GM06990 (cell line): ENCODE data around the gene PIK3R1.

Experiments
- DNase-seq: peaks from one replicate; pipeline ENCODE4 v3.0.0-alpha.2; 2011; ENCODE audit not compliant: insufficient read length; ENCODE audit errors: extremely low read depth
- H3K27me3 ChIP-seq: replicated peaks from 2 replicates; pipeline ENCODE4 v1.6.0; 2011; ENCODE audit warnings: low read length; ENCODE audit not compliant: control insufficient read depth, insufficient read depth
- H3K36me3 ChIP-seq: 2 replicates; pipeline ENCODE4 v1.5.1; 2011; ENCODE audit warnings: low read length; ENCODE audit not compliant: control insufficient read depth, insufficient read depth
- H3K4me3 ChIP-seq: replicated peaks from 2 replicates; pipeline ENCODE4 v1.5.1; 2011; ENCODE audit warnings: low read depth, mild to moderate bottlenecking, control low read depth, low read length
- CTCF ChIP-seq: IDR thresholded peaks from 2 replicates; pipeline ENCODE4 v1.5.1; 2011; ENCODE audit warnings: low read length, control low read depth, mild to moderate bottlenecking, inconsistent platforms; ENCODE audit not compliant: insufficient read depth, poor library complexity, severe bottlenecking

PIK3R1 gene

GRCh38 chr5:68335075-68335474, 119.5 kb downstream of the PIK3R1 start:
- no peaks in the 10 kb centered on the region for H3K36me3 ChIP-seq
- no peak overlapping the region for H3K4me3 ChIP-seq
- no peaks in the 10 kb centered on the region for H3K27me3 ChIP-seq
- DNase-seq: no peak
- no peak for TF ChIP-seq CTCF

GRCh38 chr5:68336200-68336599, 120.6 kb downstream of the PIK3R1 start:
- no peak for TF ChIP-seq CTCF
- H3K27me3 ChIP-seq: no peaks in the 10 kb centered on the region
- DNase-seq: no peak
- H3K36me3 ChIP-seq: no peaks in the 10 kb centered on the region
- no peak overlapping the region for H3K4me3 ChIP-seq

DNA sequence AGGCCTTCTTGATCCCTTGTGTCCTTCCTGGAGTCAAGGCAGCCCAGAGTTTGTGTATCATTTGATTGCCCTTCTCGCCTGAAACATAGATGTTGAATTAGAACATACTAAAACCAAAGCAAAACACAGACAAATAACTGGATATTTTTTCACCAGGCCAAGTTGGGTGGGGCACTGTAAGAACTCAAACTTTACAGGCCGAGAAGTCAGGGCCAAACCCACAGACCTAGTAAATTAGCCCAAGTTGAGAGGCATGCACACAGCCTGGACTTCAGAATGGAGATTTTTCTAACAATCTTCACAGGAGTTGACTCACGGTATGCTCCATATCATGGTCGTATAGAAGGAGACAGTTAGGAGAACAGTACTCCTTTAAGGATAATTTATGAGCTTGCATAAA, 121.7 kb downstream of the PIK3R1 start:
- no peak for TF ChIP-seq CTCF
- no peak for DNase-seq

DNA sequence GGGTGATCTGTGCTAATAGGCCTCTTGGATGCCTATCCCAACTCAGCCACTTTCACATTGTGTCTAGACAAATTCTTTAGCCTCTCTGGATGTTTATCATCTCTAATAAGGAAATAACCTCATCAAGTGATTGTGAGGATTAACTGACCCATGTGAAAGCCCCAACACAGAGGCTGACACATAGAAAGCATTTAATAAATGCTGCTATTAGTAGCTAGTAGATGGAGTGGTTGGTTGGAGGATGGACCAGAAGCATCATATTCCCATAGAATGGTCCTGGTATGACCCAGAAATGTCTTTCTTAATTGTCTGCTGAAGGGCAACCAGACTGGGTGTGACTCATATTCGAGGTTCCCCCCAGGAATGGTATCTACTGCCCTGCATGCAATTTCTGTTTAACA, 124.4 kb downstream of the PIK3R1 start:
- no peak overlapping the region for H3K4me3 ChIP-seq
- no peak for DNase-seq
- TF ChIP-seq CTCF: no peak
- no peaks in the 10 kb centered on the region for H3K27me3 ChIP-seq
- no peaks in the 10 kb centered on the region for H3K36me3 ChIP-seq

More for the DNA sequence above, 121.7 kb downstream of the PIK3R1 start:
- no peak overlapping the region for H3K4me3 ChIP-seq
- no peaks in the 10 kb centered on the region for H3K36me3 ChIP-seq
- no peaks in the 10 kb centered on the region for H3K27me3 ChIP-seq

DNA sequence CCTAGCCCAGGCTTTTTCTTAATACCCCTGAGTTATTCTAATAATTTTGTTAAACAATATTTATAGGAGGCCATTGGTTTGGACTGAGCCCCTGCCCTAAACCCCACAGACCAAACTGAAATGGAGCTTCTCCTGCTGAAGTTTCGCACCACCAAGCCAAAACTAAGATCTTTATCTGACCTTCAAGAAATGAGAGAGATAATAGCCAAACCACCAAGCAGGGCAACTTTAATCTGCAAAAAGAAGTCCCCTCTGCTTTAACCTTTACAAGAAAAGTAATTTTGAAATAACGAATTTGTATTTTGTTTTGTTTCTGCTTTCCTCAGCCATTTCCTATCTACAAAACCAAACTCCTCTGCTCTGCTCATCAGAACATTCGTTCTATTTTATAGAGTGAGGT, 125.5 kb downstream of the PIK3R1 start:
- DNase-seq: no peak
- no peak overlapping the region for H3K4me3 ChIP-seq
- no peaks in the 10 kb centered on the region for H3K27me3 ChIP-seq
- no peak for TF ChIP-seq CTCF
- no peaks in the 10 kb centered on the region for H3K36me3 ChIP-seq

DNA sequence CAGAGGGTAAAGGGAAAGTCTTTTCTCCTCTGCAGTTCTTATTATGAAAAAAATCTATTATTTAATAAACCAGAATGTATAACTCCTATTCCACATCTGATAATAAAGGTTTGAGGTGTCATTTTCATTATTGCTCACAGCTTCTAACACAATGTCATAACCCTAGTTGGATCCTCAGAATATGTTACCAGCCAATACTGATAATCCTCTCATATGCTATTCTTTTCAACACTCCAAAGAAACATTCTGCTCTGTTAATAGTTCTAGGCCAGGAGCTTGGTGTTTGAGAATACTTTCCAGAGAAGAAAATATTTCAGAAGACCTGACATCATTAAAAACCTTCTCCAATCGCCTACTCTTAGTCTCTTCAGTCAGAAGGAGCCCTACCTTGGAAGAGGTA, 127.1 kb downstream of the PIK3R1 start:
- TF ChIP-seq CTCF: no peak

More for the DNA sequence above, 127.1 kb downstream of the PIK3R1 start:
- no peak for DNase-seq
- no peaks in the 10 kb centered on the region for H3K36me3 ChIP-seq
- no peak overlapping the region for H3K4me3 ChIP-seq
- H3K27me3 ChIP-seq: no peaks in the 10 kb centered on the region
